ENCODE data around the gene EYS. TPM values are rescaled to one million over a fixed set of nuclear protein-coding genes. Genes with fewer than 3 reads are reported as not detected.

Gene EYS
- total RNA-seq, 1 experiment from 2014 or later: not detected

- intact Hi-C loops (cut with micrococcal nuclease): no loop called here
- RAD21 ChIA-PET (ENCODE audit: low non-redundant PET in 1 of 2, low total read pairs in 2 of 2, uncharacterized antibody in 2 of 2, unreplicated experiment in 2 of 2): no interaction called here
- DNase-seq (ENCODE audit: low read depth, low spot score) (no peak), ATAC-seq (no peak)
- H3K4me1 ChIP-seq (ENCODE audit: control insufficient read depth in 1 of 2, insufficient read depth in 2 of 2, low read length in 2 of 2): no peaks in the 10 kb centered on the region
- no peaks in the 10 kb centered on the region for H4K20me1 ChIP-seq (ENCODE audit: insufficient read depth)
- no peak overlapping the region for H2AFZ ChIP-seq (ENCODE audit: low read depth, low read length, poor library complexity, severe bottlenecking)
- H3K27me3 ChIP-seq (ENCODE audit: insufficient read depth, low read length): no peaks in the 10 kb centered on the region
- POLR2A ChIA-PET: no interaction called here
- H3K9me2 ChIP-seq (ENCODE audit: insufficient read depth): no peaks in the 10 kb centered on the region
- no peak overlapping the region for H3K4me3 ChIP-seq (replicated peaks in 1 of 2; ENCODE audit: low read depth in 1 of 2, low read length in 2 of 2)
- H3K79me2 ChIP-seq (ENCODE audit: insufficient read depth, low read length): no peaks in the 10 kb centered on the region
- H3K9me3 ChIP-seq (ENCODE audit: control insufficient read depth in 1 of 2, insufficient read depth in 1 of 2, low read depth in 1 of 2, low read length in 2 of 2): peaks cover 0 to 7% of the 10 kb centered on the region in 2 experiments; a peak in 2 of 4 replicates
- no peak for TF ChIP-seq MAX (IDR thresholded peaks at IDR 0.05)
- no peak for TF ChIP-seq EZH2 (IDR thresholded peaks at IDR 0.05)
- TF ChIP-seq FOSL1 (IDR thresholded peaks at IDR 0.05; ENCODE audit: low read depth): no peak
- TF ChIP-seq RAD21 (IDR thresholded peaks at IDR 0.05; ENCODE audit: low read depth): no peak
- no peak for TF ChIP-seq ZBTB33 (IDR thresholded peaks at IDR 0.05; ENCODE audit: extremely low read depth, insufficient replicate concordance, low read length)
- no peak for TF ChIP-seq SIN3A (IDR thresholded peaks at IDR 0.05; ENCODE audit: low read depth)
- TF ChIP-seq ATF3 (IDR thresholded peaks at IDR 0.05): no peak
- no peak for TF ChIP-seq EGR1 (IDR thresholded peaks at IDR 0.05; ENCODE audit: low read depth)
- no peak for TF ChIP-seq SRF (IDR thresholded peaks at IDR 0.05; ENCODE audit: low read depth)
- TF ChIP-seq JUND (IDR thresholded peaks at IDR 0.05): no peak
- H3K4me2 ChIP-seq (ENCODE audit: low read length): no peak overlapping the region
- CTCF ChIA-PET: no interaction called here
- H3K9ac ChIP-seq (ENCODE audit: low read length): no peak overlapping the region
- no TSS peak for BruUV-seq (replicated peaks)
- no peak overlapping the region for H3K27ac ChIP-seq (ENCODE audit: low read depth, low read length)
- H3K36me3 ChIP-seq (ENCODE audit: control insufficient read depth in 1 of 2, insufficient read depth in 2 of 2, low read length in 2 of 2): no peaks in the 10 kb centered on the region
Measured at GRCh38 chr6:65623566-65623965, 83.5 kb downstream of the EYS start.
